Panc1 (cell line): ENCODE measurements around the gene FCMR. TPM values are rescaled to one million over a fixed set of nuclear protein-coding genes. Genes with fewer than 3 reads are reported as not detected.

Experiments
- ATAC-seq: fragments of 200-7000 bp; cut with Tn5 transposase; 2 replicates; pipeline ENCODE4 v1.9.1; 2020; ENCODE audit warnings: mild to moderate bottlenecking, moderate library complexity
- BruUV-seq: library from RNA; stranded (reverse); fragments of 400-500 nt; replicated peaks from 2 replicates; lab custom pipeline; 2021; lab: Mats Ljungman, UMichigan
- CTCF ChIA-PET: fragments of 300-600 bp; sonication (Branson Sonifier 250); formaldehyde crosslinking; loops from one replicate; lab custom pipeline; 2022; ENCODE audit warnings: antibody characterized with exemption; lab: Charles Lee
- POLR2A ChIA-PET: fragments of 300-600 bp; sonication (Branson Sonifier 250); formaldehyde crosslinking; loops from one replicate; lab custom pipeline; 2022; ENCODE audit warnings: antibody characterized with exemption; lab: Charles Lee
- DNase-seq: peaks from one replicate; pipeline ENCODE4 v3.0.0-alpha.2; 2010; ENCODE audit warnings: low read depth, low spot score
- H3K27ac ChIP-seq: 2 replicates; pipeline ENCODE4 v1.5.1; 2011; ENCODE audit warnings: mild to moderate bottlenecking, low read length, inconsistent platforms
- H3K27me3 ChIP-seq: fragments of 200-500 bp; sonication (Bioruptor generic); 2 replicates; pipeline ENCODE4 v1.6.0; 2014; ENCODE audit warnings: low read length, inconsistent platforms; ENCODE audit not compliant: control insufficient read depth, insufficient read depth
- H3K36me3 ChIP-seq: fragments of 200-500 bp; sonication (Bioruptor generic); 2 replicates; pipeline ENCODE4 v1.5.1; 2014; ENCODE audit warnings: inconsistent platforms, mild to moderate bottlenecking, low read length, moderate library complexity; ENCODE audit not compliant: control insufficient read depth, insufficient read depth
- H3K4me1 ChIP-seq: 2 replicates; pipeline ENCODE4 v1.5.1; 2011; ENCODE audit warnings: inconsistent platforms, mild to moderate bottlenecking, low read length, moderate library complexity; ENCODE audit not compliant: control insufficient read depth, insufficient read depth
- H3K4me3 ChIP-seq, 2 experiments: 2 replicates each; pipeline ENCODE4 v1.5.1; 2011 to 2012; ENCODE audit warnings: low read depth in 2 of 2, low read length in 2 of 2, mild to moderate bottlenecking in 2 of 2, inconsistent platforms in 1 of 2, moderate library complexity in 1 of 2
- H3K9me3 ChIP-seq: fragments of 200-500 bp; sonication (Bioruptor generic); 2 replicates; pipeline ENCODE4 v1.5.1; 2014; ENCODE audit warnings: low read depth, mild to moderate bottlenecking, inconsistent platforms, low read length, moderate library complexity; ENCODE audit not compliant: control insufficient read depth, insufficient read depth
- CTCF ChIP-seq: fragments of 450-650 bp; IDR thresholded peaks from 2 replicates; pipeline ENCODE4 v1.5.1; 2017; ENCODE audit warnings: mild to moderate bottlenecking
- POLR2AphosphoS5 ChIP-seq: IDR thresholded peaks from 2 replicates; pipeline ENCODE4 v1.6.1; 2012; ENCODE audit warnings: mild to moderate bottlenecking, low read depth, low read length, moderate library complexity
- REST ChIP-seq, 2 experiments: IDR thresholded peaks; 2 replicates each; pipeline ENCODE4 v1.6.1; 2011 to 2012; ENCODE audit warnings: low read depth in 2 of 2, control low read depth in 1 of 2, low read length in 1 of 2, mild to moderate bottlenecking in 1 of 2, moderate library complexity in 1 of 2; ENCODE audit not compliant: insufficient read depth in 1 of 2
- SIN3A ChIP-seq: IDR thresholded peaks from 2 replicates; pipeline ENCODE4 v1.6.1; 2012; ENCODE audit warnings: low read depth, mild to moderate bottlenecking, low read length, moderate library complexity, borderline replicate concordance; ENCODE audit not compliant: insufficient read depth
- TCF7L2 ChIP-seq: IDR thresholded peaks from 2 replicates; pipeline ENCODE4 v1.6.1; 2011; ENCODE audit warnings: mild to moderate bottlenecking, low read depth, low read length, inconsistent platforms
- in situ Hi-C: cut with HindIII; loops from 2 replicates; pipeline ENCODE4 v1.10.0; 2016; ENCODE audit warnings: low sequenced_read_pairs, low pct_unique_long_range_greater_than_20kb
- intact Hi-C: fragments of 100-400 bp; cut with micrococcal nuclease; formaldehyde crosslinking; loops from one replicate; pipeline ENCODE4 v1.10.0; 2022; ENCODE audit not compliant: unreplicated experiment
- total RNA-seq: library from RNA; stranded (reverse); gene quantifications from one replicate; pipeline ENCODE4 v1.2.1, GENCODE V29; 2021; ENCODE audit not compliant: unreplicated experiment

The FCMR gene
- total RNA-seq, 1 experiment from 2014 or later: 0.41 TPM

GRCh38 chr1:206970446-206970845 is 48.7 kb upstream of the FCMR start, which contains the start of gene FCAMR:
TSS of gene FCAMR (minus strand) at chr1:206970460. CDS start at chr1:206970125, 335 bp downstream.
- no TSS peak for BruUV-seq
- in situ Hi-C loops: no loop called here
- ChIA-PET POLR2A (no interaction called here), CTCF (interaction anchor here (0.6 kb wide), 1 partner anchor 358 kb away, joined by 3 read pairs; the partner anchor contains the start of gene EIF2D)
- no peak for ATAC-seq
- no peak for TF ChIP-seq POLR2AphosphoS5
- no peak for TF ChIP-seq TCF7L2
- TF ChIP-seq REST (IDR thresholded peaks at IDR 0.05; ENCODE audit: insufficient read depth in 1 of 2, low read depth in 2 of 2, low read length in 1 of 2): no peak
- TF ChIP-seq SIN3A: no peak
- TF ChIP-seq CTCF: no peak
- Histone ChIP-seq H3K4me1 (no peaks in the 10 kb centered on the region), H3K4me3 (no peak within 1 kb of the TSS), H3K36me3 (no peaks in the 10 kb centered on the region), H3K27ac (no peak within 1 kb of the TSS), H3K9me3 (no peaks in the 10 kb centered on the region), H3K27me3 (peaks cover 19% of the 10 kb centered on the region)
- no peak for DNase-seq
- intact Hi-C loops: no loop called here

GRCh38 chr1:206969090-206969489 is 47.3 kb upstream of the FCMR start:
- ChIA-PET POLR2A (no interaction called here), CTCF (no interaction called here)
- Histone ChIP-seq H3K4me3 (no peak overlapping the region), H3K27me3 (peaks cover 19% of the 10 kb centered on the region), H3K9me3 (no peaks in the 10 kb centered on the region), H3K36me3 (no peaks in the 10 kb centered on the region), H3K4me1 (no peaks in the 10 kb centered on the region), H3K27ac (no peak overlapping the region)
- intact Hi-C loops (no loop called here), in situ Hi-C loops (no loop called here)
- no peak for DNase-seq
- no TSS peak for BruUV-seq
- ATAC-seq: no peak
- no peak for TF ChIP-seq CTCF
